HG02759 (cell line): ENCODE results near the gene TNS2.
"Not testable (repeated sequence)": the region's sequence is repeated elsewhere in the genome, so short reads cannot be mapped to it uniquely, and the experiment has no call there.

ENCODE experiments used
- ATAC-seq: cut with Tn5 transposase; IDR thresholded peaks from one replicate; pipeline ENCODE4 v1.9.1; 2021; ENCODE audit warnings: mild to moderate bottlenecking, moderate library complexity; ENCODE audit not compliant: unreplicated experiment

The TNS2 gene

GRCh38 chr12:53105712-53106439, 56.0 kb downstream of the TNS2 start:
- no peak for ATAC-seq

GRCh38 chr12:53107122-53107521, 57.3 kb downstream of the TNS2 start:
- ATAC-seq = no peak

DNA sequence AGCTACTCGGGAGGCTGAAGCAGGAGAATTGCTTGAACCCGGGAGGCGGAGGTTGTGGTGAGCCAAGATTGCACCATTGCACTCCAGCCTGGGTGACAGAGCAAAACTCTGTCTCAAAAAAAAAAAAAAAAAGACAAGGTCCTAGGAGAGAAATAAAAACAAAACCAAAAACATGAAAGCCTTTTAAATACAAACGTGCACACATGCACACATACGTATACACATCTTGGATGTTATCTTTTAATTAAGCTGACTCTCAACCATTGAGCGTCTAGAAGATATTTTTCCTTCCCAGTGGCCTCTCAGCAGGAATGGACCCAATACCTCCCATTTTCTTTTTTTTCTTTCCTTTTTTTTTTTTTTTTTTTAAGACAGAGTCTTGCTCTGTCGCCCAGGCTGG, 62.6 kb downstream of the TNS2 start:
- not testable (repeated sequence) for ATAC-seq

DNA sequence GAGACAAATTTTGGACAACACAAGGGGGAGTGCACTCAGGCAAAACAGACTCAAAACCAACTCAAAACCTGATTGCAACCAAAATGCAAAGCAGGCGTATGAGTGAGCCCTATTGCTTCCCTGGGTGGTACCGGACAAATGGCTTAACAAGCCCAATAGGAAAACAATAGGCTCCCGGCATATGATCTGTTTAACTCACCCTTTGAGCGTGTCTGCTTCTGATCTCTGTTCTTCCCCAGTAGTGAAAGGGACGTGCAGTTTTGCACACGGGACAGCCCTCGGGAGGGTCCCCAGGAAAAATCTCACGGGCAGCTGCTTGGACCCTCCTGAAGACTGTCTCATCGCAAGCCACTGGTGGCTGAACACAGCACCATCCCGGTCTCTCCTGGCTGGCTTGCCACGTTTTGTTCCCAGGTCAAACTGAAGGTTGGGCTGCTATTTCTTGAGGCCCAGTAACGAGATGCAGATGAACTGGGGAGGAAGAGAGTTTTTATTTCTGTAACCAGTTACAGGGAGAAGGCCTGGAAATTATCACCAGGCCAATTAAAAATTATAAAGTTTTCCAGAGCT, 63.4 kb downstream of the TNS2 start:
- no peak for ATAC-seq

- no peak for ATAC-seq
These were observed 64.1 kb downstream of the TNS2 start for GRCh38 chr12:53113951-53114350.
